ENCODE measurements around the gene IFT20.

Gene IFT20

DNA sequence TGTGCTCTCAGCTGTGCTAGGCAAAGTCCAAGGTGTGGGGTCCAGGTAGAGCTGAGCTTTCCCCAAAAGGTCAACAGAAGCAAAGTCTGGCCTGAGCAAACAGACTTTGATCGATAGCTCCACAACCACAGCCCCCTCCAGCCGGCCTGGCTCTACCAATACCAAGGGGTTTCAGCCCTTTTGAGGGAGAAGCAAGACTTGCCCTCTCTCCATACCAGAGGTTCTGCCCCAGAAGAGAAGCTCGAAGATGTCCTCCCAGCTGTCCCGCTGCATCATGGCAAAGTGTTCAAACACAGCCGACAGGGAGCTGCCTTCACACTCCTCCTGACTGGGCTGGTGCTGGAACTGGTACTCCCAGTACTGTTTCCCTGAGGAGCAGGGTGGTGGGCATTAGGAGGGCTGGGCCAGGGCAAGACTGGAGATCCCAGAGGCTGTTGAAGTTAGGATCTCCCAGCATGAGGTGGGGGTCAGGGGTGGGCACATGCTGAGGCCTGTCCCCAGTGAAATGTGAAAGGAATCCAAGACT lies 33.1 kb upstream of the IFT20 start:
- TF ChIP-seq, protein P1, sequence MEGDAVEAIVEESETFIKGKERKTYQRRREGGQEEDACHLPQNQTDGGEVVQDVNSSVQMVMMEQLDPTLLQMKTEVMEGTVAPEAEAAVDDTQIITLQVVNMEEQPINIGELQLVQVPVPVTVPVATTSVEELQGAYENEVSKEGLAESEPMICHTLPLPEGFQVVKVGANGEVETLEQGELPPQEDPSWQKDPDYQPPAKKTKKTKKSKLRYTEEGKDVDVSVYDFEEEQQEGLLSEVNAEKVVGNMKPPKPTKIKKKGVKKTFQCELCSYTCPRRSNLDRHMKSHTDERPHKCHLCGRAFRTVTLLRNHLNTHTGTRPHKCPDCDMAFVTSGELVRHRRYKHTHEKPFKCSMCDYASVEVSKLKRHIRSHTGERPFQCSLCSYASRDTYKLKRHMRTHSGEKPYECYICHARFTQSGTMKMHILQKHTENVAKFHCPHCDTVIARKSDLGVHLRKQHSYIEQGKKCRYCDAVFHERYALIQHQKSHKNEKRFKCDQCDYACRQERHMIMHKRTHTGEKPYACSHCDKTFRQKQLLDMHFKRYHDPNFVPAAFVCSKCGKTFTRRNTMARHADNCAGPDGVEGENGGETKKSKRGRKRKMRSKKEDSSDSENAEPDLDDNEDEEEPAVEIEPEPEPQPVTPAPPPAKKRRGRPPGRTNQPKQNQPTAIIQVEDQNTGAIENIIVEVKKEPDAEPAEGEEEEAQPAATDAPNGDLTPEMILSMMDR (IDR thresholded peaks at IDR 0.05; ENCODE audit: insufficient read depth, low read depth, low read length, missing control alignments), result no peak
- DNase-seq (ENCODE audit: low read depth), result no peak
- no peak overlapping the region for H3K4me3 ChIP-seq (ENCODE audit: low read depth, low read length)

DNA sequence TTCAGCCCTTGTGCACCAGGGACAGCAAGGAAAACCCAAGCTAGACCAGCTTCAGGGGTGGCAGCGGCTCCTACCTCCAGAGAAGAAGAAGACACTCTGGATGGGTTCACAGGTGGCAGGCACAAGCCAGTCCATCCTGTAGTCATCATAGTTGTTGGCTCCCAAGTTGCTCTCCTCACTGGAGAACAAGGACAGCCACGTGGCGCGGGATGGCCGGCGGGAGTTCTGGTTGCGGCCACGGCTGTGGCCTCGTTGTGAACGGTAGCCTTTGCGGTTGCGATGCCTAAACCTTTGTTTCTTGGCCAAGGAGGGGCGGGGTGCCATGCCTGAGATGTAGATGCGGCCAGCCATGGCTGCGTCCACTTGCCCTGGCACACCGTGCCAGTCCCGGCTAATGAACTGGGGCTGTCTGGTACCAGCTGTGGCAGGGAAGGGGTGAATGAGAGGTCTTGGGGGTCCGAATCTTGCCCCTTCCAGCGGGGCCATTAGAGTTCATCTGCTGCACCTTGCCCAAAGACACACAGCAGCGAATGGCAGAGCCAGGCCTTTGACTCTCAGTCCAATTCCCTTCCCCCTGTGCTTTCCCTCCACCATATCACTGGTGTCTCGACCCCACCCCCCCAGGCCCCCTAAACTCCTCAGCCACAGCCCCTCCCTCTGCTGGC lies 32.5 kb upstream of the IFT20 start:
- TF ChIP-seq, protein P1 (IDR thresholded peaks at IDR 0.05; ENCODE audit: insufficient read depth, low read depth, low read length, missing control alignments), result no peak
- DNase-seq (ENCODE audit: low read depth), result no peak

DNA sequence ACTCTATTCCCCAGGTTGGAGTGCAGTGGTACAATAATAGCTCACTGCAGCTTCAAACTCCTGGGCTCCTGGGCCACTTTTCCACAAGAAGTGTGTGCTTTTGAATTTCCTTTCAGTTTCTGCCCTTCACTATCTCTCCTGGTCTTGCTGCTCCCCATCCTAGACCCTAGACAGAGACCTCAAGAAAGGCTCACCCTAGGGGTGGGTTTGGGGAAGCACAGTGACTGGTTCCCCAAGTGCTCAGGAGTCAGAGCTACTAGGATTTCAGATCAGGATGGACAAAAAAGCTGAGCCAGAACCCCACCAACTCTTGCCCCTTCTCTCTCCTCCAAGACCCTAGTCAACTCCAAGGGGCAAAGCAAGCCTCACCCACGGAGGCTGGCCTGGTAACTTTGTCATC lies 31.3 kb upstream of the IFT20 start:
- no peak for DNase-seq (ENCODE audit: low read depth)
- TF ChIP-seq, protein P1 (IDR thresholded peaks at IDR 0.05; ENCODE audit: insufficient read depth, low read depth, low read length, missing control alignments), result no peak
- H3K4me3 ChIP-seq (ENCODE audit: low read depth, low read length), result no peak overlapping the region

More for the DNA sequence above, 32.5 kb upstream of the IFT20 start:
- H3K4me3 ChIP-seq (ENCODE audit: low read depth, low read length), result no peak overlapping the region

DNA sequence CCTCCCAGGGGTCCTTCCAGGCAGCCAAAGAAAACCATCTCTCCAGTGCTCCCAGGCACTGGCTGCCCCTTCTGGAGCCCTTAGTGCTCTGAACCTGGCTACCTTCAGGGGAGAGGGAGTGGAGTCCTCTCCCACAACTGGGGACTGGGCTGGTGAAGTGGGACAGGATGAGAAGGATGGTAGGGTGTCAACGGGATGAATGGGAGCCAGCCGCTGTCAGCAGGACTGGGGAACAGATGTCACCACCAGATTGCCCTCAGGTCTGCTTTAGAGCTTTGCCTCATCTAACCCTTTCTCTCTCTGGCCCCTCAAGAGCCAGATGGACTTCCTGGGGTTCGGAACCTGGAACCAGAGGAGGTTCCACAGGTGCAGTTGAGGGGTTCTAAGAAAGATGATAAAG lies 30.2 kb upstream of the IFT20 start:
- H3K4me3 ChIP-seq (ENCODE audit: low read depth, low read length), result no peak overlapping the region
- TF ChIP-seq, protein P1 (IDR thresholded peaks at IDR 0.05; ENCODE audit: insufficient read depth, low read depth, low read length, missing control alignments), result no peak
- DNase-seq (ENCODE audit: low read depth), result no peak

DNA sequence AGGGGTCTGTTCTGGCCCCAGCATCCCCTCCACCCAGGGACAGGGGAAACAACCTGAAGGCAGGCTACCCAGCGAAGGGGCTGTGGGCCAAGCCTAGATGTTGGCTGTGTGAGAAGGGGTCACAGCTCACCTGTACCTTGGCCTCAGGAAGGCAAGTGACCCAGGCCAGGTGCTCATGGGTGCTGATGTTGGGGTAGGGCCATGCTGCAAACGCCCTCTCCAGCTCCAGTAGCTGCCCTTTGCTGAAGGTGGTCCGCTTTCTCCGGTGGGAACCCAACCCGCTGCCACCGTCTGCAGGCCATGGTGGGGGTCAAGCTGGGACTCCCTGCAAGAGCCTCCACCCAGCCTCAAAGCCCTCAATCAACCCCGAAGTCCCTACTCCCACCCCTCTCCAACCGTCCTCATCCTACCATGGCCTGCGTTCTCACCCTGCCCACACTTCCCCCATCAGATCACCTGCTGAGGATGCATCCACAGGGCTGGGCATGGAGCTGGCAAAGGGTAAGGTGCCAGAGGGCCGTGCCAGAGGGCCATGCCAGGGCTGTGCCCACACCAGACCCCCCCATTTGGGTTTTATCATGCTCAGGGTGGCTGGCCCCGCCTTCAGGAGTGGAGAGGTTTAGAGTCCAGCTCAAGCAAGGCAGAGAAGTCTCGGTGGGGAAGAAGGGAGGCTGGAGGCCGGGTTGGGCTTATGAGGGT lies 29.5 kb upstream of the IFT20 start, which contains the start of gene SEBOX:
TSS of gene SEBOX (minus strand) at position 535 of the 699 bp plus-strand sequence. CDS start at position 487, 48 bp downstream.
- no peak within 1 kb of the TSS for H3K4me3 ChIP-seq (ENCODE audit: low read depth, low read length)
- TF ChIP-seq, protein P1 (IDR thresholded peaks at IDR 0.05; ENCODE audit: insufficient read depth, low read depth, low read length, missing control alignments), result no peak
- no peak for DNase-seq (ENCODE audit: low read depth)

DNA sequence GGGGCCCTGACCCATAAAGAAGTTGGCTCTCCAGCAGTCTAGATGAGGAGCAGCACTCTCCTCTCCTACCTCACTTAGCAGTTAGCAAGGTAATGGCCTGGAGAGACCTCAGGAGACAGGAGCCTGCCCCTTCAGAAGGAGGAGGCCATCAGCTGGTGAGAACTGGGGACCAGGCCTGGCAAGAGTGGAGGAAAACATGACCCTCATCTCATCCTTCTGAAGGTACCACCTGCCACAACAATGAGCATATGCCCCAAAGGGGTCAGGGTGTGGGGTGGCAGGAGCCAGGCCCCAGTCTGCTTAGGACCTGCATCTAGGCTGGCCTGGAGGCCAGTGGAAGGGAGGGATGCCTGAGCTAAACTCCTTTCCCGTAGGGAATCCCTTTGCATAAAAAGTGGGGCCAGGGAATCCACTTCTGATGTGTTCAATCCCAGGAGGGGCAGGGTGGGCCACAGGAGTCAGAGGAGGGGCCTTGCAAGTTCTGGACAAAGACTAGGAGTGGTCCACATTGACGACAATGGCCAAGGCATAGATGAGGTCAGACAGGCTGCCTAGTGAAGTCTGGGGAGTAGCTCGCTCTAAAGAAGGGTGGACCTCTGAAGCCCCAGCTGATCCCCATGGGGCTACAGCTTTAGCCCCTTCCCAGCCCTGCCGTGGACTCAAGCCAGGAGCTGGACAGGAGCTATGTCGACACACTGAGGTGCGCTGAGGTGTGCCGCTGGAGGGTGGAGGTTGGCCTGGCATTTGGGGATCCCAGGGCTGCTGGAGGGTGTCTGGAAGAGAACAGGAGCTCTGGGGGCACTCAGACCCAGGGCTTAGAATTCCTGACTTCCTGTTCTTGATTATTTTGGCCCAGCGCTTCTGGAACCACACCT lies 28.7 kb upstream of the IFT20 start:
- DNase-seq (ENCODE audit: low read depth), result no peak
- TF ChIP-seq, protein P1 (IDR thresholded peaks at IDR 0.05; ENCODE audit: insufficient read depth, low read depth, low read length, missing control alignments), result no peak
- H3K4me3 ChIP-seq (ENCODE audit: low read depth, low read length), result no peak overlapping the region

All from GM12865 (cell line).